ENCODE data around the gene ALOX12. TPM values are rescaled to one million over a fixed set of nuclear protein-coding genes. Genes with fewer than 3 reads are reported as not detected.
"Not testable (repeated sequence)": the region's sequence is repeated elsewhere in the genome, so short reads cannot be mapped to it uniquely, and the experiment has no call there.

The ALOX12 gene
- total RNA-seq: not detected

GRCh38 chr17:6995500-6996255 lies at the start of gene ALOX12:
TSS of gene ALOX12 (plus strand) at chr17:6996049. CDS start at chr17:6996118, 69 bp downstream.
- Histone ChIP-seq H3K9me3 (no peaks in the 10 kb centered on the region), H3K36me3 (peaks cover 0 to 41% (median 3%) of the 10 kb centered on the region in 3 donors), H3K4me1 (peaks cover 0 to 15% (median 4%) of the 10 kb centered on the region in 4 donors), H3K4me3 (peak within 1 kb of the TSS in 2 of 4 donors; percentile 3 to 36), H3K27ac (no peak within 1 kb of the TSS), H3K27me3 (peaks cover 0 to 7% of the 10 kb centered on the region in 2 donors)
- WGBS, 2 donors: 16 to 34% methylated on average over 23 to 52 of the region's 64 CpGs
- TF ChIP-seq EP300 (IDR thresholded peaks at IDR 0.05) (no peak), POLR2A (IDR thresholded peaks at IDR 0.05) (no peak), CTCF (IDR thresholded peaks at IDR 0.05) (no peak)
- no peak for DNase-seq (ENCODE audit: low spot score in 2 of 2)

- H3K27me3 ChIP-seq: no peaks in the 10 kb centered on the region
- no peak overlapping the region for H3K27ac ChIP-seq
- no peak overlapping the region for H3K4me3 ChIP-seq
- H3K36me3 ChIP-seq: no peaks in the 10 kb centered on the region
- H3K9me3 ChIP-seq: no peaks in the 10 kb centered on the region
- no peaks in the 10 kb centered on the region for H3K4me1 ChIP-seq
- DNase-seq (ENCODE audit: low spot score in 2 of 2): no peak
- TF ChIP-seq EP300 (IDR thresholded peaks at IDR 0.05) (no peak), POLR2A (IDR thresholded peaks at IDR 0.05) (no peak), CTCF (IDR thresholded peaks at IDR 0.05) (no peak)
- WGBS, 2 donors: 82 to 85% methylated on average over 2 of the region's 2 CpGs
These were observed 48.1 kb upstream of the ALOX12 start for GRCh38 chr17:6947745-6948144.

GRCh38 chr17:6948562-6948961 lies 47.3 kb upstream of the ALOX12 start:
- no peak for DNase-seq (ENCODE audit: low spot score in 2 of 2)
- no peak overlapping the region for H3K27ac ChIP-seq
- H3K27me3 ChIP-seq: no peaks in the 10 kb centered on the region
- TF ChIP-seq POLR2A (IDR thresholded peaks at IDR 0.05) (no peak), CTCF (IDR thresholded peaks at IDR 0.05) (no peak), EP300 (IDR thresholded peaks at IDR 0.05) (no peak)
- H3K36me3 ChIP-seq: no peaks in the 10 kb centered on the region
- H3K4me1 ChIP-seq: no peaks in the 10 kb centered on the region
- whole genome bisulfite sequencing, 2 donors: 27 to 32% methylated on average over 5 of the region's 5 CpGs
- no peaks in the 10 kb centered on the region for H3K9me3 ChIP-seq
- no peak overlapping the region for H3K4me3 ChIP-seq

GRCh38 chr17:6948976-6949375 lies 46.9 kb upstream of the ALOX12 start:
- no peak for DNase-seq (ENCODE audit: low spot score in 2 of 2)
- H3K4me1 ChIP-seq: no peaks in the 10 kb centered on the region
- H3K27me3 ChIP-seq: no peaks in the 10 kb centered on the region
- H3K27ac ChIP-seq: no peak overlapping the region
- TF ChIP-seq EP300 (IDR thresholded peaks at IDR 0.05): no peak
- no peak for TF ChIP-seq POLR2A (IDR thresholded peaks at IDR 0.05)
- TF ChIP-seq CTCF (IDR thresholded peaks at IDR 0.05): no peak
- 63 to 69% methylated on average over 3 of the region's 3 CpGs for WGBS, 2 donors
- H3K36me3 ChIP-seq: no peaks in the 10 kb centered on the region
- H3K9me3 ChIP-seq: no peaks in the 10 kb centered on the region
- H3K4me3 ChIP-seq: no peak overlapping the region

- not testable (repeated sequence) for H3K4me3 ChIP-seq; DNase-seq (ENCODE audit: low spot score in 2 of 2); H3K27ac ChIP-seq; H3K27me3 ChIP-seq; H3K9me3 ChIP-seq; H3K4me1 ChIP-seq; H3K36me3 ChIP-seq
- WGBS, 2 donors: 95 to 100% methylated on average over 2 of the region's 2 CpGs
These were observed 44.9 kb upstream of the ALOX12 start for GRCh38 chr17:6950938-6951337.

Data from tibial nerve (tissue), 4 donors.